ENCODE measurements around the gene DES.
A peak's percentile ranks its signal among the peaks of the same experiment; 100 is the strongest.

The DES gene

DNA sequence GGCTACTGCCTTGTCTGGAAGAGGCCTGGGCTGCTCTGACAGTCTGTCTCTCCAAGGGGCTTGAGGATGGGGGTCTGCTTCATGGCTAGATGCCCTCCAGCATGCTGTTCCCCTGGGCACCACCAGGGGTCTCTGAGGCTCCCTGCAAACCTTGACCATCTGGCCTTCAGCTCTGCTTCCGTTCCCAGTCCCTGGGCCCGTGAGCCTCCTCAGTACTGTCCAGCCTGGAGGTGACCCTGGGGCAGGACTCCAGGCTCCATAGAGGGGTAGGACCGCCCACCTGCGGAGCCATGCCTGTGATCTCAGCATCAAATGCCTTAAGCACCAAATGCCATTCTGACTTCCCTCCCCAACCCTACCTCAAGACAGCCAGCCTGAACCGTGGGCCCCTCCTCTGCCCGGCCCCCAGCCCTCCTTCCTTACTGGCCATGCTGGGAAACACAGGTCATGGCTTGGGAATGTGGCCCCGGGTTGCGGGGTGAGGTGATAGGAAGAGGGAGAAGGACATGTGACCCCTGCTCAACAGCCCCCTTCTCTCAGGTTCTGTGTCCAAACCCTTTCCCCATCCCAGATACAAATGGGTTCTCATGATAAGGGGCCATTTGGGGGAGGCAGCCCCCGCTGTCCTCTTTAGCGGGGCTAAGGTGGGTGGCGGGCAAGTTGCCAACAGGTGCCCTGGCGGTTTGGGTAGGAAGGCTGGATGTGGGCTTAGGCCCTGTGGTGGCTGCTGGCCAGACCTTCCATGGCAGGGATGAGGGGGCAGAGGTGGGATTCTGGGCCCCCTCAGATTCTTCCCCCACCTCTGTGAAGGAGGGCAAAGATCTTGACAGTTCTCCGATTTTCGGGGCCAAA, 41.5 kb downstream of the DES start:
- peak; percentile 23 for DNase-seq

GRCh38 chr2:219460424-219460926, 42.3 kb downstream of the DES start:
- DNase-seq: no peak

GRCh38 chr2:219461047-219461514, 42.9 kb downstream of the DES start:
- no peak for DNase-seq

DNA sequence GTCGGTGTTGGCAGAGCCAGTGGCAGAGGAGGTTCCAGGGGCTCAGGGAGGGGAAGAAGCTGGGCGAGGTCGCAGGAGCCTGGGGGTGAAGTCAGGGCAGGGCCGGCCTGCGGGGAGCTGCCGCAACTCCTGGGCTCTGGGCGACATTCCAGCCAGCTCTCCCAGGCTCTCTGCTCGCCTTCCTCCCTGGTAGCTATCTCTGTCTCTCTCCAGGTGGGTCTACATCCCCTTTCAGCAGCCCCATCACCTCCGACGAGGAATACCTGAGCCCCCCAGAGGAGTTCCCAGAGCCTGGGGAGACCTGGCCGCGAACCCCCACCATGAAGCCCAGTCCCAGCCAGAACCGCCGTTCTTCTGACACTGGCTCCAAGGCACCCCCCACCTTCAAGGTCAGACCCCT, 43.5 kb downstream of the DES start:
- DNase-seq: no peak

DNA sequence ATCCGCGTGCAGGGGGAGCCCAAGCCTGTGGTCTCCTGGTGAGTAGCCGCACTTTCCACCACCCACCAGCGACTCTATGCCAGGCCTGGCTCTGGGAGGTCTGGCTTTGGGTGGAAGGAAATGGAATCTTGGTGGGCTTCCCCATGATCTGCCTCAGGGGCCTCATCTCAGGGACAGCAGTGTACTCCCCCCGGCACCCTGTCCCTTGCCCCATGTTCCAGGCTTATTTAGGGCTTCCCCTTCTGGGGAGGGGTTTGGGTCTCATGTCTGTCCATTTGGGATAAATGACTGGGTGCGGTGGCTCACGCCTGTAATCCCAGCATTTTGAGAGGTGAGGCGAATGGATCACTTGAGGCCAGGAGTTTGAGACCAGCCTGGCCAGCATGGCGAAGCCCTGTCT, 44.2 kb downstream of the DES start:
- no peak for DNase-seq

DNA sequence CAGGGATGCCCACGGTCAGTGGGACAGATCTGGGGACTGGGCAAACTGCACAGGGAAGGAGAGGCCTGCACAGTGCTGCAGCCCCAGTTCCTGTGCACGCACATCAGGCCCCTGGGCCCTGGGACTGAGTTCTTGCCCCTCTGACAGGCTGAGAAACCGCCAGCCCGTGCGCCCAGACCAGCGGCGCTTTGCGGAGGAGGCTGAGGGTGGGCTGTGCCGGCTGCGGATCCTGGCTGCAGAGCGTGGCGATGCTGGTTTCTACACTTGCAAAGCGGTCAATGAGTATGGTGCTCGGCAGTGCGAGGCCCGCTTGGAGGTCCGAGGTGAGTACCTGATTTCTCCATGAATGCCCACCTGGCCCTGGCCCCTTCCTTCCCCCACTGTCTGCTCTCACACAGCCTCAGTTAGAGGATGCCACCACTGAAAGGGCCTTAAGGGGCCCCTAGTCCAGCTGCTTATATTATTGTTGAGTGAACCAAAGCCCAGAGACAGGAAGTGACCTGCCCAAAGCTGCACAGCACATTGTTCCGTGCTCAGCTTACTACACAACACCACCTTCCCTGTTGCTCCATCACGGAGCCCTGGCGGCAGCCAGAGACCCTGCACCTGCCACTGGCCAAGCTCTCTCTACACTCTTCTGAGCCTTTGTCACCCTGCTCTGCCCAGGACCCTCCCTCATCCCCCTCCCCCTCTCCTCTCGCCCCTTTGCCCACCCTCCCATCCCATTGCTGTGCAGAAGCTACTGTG, 46.3 kb downstream of the DES start:
- no peak for DNase-seq

- no peak for DNase-seq
These were observed 47.7 kb downstream of the DES start for GRCh38 chr2:219465659-219466561.

- DNase-seq: no peak
These were observed 48.9 kb downstream of the DES start for GRCh38 chr2:219466816-219467735.

DNA sequence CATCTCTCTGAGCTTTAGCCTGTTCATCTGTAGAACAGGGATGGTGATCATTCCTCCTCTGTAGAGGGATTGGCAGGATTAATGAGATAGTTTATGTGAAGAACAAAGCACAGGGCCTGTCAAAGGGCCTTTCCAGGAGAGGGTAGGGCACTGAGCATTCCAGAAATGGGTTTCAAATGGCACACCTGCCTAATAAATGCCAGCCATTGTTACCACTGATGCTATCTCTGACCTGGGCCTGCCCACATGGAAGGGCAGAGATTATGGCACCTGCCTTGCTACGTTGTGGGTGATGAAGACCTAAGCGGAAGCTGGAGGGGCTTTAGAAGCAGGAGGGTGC, 49.5 kb downstream of the DES start:
- DNase-seq: no peak

DNA sequence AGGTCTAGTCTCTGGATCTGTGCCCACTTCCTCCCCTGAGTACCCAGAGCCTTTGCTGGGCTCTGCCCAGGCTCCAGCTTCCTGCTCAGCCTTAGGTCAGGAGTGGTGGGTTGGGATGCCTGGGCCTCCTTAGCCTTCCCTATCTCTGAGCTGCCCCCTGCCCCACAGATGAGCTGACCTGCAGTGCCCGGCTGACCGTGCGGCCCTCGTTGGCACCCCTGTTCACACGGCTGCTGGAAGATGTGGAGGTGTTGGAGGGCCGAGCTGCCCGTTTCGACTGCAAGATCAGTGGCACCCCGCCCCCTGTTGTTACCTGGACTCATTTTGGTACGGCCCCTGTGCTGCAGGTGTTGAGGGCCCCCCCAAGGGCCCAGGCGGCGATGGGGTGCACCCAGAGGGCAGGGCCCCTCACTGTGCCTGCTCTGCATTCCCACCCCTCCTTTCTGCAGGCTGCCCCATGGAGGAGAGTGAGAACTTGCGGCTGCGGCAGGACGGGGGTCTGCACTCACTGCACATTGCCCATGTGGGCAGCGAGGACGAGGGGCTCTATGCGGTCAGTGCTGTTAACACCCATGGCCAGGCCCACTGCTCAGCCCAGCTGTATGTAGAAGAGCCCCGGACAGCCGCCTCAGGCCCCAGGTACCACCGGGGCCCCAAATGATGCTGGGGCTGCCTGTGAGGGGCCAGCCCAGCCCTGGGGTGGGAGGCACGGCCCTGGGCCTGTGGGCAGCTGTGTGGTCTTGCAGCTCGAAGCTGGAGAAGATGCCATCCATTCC, 50.4 kb downstream of the DES start:
- DNase-seq: no peak

DNA sequence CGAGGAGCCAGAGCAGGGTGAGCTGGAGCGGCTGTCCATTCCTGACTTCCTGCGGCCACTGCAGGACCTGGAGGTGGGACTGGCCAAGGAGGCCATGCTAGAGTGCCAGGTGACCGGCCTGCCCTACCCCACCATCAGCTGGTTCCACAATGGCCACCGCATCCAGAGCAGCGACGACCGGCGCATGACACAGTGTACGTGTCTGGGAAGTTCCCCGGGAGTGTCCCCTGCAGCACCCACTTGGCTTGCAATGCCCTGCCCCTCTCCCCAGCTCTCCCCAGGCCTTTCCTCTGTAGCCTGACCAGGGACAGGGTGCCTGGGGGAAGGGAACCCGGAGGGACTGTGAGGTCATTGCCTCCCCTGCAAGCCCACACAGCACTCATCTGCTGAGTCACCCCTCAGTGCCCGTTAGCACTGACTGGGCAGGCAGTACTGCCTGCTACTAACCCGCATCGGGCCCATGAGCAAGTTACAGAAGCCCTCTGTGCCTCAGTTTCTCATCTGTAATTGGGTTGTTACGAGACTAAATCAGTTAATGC, 51.1 kb downstream of the DES start:
- DNase-seq: no peak

DNA sequence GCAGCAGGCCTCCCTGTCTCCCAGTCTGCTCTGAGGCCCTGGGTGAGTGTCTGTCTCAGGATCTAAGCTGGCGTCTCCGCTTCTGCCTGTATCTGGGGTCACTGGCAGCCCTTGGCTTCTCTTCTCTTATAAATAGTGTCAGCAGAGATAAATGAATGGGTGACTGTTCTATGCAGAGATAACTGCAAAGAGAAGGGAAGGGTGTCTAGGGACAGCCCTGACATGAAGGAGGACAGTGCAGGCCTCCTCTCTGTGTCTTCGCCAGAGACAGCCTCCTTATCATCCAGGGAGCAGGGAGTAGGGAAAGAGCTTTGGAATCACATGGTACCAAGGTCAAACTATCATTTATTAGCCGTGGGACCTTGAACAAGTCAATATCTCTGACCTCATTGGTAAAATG, 52.3 kb downstream of the DES start:
- DNase-seq: no peak

DNA sequence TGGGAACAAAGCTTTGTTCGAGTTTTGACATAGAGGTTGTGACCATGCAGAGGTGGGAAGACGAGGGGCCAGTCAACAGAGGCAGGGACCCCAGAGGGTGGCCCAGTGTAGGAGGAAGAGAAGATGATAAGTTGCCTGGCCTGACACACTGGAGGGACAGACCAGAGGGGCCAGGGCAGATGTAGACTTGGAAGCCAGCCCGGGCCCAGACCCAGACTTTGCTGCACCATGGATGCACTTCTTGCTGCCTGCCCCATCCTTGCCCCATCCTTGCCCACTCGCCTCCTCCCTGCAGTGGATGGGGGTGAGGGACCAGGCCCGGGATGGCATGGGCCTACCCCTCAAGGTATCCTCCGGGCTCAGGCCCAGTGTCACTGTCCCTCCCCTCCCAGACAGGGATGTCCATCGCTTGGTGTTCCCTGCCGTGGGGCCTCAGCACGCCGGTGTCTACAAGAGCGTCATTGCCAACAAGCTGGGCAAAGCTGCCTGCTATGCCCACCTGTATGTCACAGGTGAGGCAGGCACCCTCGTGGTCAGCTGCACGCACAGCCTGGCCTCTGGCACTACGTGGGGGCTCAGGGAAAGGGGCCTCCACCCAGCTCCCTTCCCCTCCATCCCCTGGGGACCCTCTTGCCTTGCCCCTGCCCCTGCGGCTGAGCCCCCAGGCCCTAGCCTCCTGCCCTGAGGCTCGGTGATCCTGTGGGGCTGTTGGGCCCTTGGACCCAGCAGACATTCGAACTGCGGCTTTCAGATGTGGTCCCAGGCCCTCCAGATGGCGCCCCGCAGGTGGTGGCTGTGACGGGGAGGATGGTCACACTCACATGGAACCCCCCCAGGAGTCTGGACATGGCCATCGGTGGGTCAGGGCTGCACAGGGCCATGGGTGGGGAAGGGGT, 53.5 kb downstream of the DES start:
- DNase-seq: no peak

DNA sequence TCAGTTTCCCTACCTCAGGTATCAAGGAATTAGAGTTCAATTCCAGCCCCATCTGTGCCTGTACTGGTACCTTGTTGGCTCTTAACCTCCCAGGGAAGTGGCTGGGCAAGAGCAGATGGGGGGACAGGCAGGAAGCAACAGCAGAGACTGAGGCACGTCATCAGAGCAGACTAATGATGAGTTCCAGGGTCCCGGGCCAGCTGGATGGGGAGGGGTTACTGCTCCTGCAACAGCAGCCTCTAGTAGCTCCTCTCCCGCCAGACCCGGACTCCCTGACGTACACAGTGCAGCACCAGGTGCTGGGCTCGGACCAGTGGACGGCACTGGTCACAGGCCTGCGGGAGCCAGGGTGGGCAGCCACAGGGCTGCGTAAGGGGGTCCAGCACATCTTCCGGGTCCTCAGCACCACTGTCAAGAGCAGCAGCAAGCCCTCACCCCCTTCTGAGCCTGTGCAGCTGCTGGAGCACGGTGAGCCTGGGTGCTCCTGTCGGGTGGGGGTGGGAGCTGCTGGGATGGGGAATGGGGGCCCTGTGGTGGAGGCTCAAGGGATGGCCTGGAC, 54.5 kb downstream of the DES start:
- DNase-seq: no peak

- no peak for DNase-seq
These were observed 55.3 kb downstream of the DES start for GRCh38 chr2:219473511-219473910.

DNA sequence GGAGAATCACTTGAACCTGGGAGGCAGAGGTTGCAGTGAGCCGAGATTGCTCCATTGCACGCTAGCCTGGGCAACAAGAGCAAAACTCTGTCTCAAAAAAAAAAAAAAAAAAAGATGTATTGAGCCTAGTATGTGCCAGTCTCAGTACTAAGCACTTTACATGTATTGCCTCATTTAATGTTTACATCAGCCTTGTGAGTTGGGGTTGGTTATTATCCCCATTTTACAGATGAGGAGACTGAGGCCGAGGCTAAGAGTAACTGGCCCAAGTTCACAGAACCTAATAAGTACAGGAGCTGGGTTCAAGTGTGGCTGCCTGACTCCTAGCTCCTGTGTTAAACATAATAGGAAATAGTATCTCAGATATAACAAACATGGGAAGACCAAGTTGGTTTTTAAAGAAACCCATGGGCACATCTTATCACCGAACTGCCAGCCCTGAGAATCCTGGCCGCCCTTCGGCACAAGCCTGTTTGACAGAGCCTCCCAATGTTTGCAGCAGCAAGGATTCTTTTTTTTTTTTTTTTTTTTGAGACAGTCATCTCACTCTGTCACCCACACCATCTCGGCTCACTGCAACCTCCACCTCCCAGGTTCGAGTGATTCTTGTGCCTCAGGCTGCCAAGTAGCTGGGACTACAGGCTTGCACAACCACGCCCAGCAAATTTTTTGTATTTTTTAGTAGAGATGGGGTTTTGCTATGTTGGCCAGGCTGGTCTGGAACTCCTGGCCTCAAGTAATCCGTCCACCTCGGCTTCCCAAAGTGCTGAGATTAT, 56.3 kb downstream of the DES start:
- DNase-seq: no peak

GRCh38 chr2:219475278-219475677, 57.1 kb downstream of the DES start:
- DNase-seq: no peak

Data from CD4-positive, alpha-beta T cell treated with Interleukin-4 for 4 hours (primary cell).